Liver (tissue), 10 donors: ENCODE data around the gene SNRPN. TPM values are rescaled to one million over a fixed set of nuclear protein-coding genes. Genes with fewer than 3 reads are reported as not detected.
A peak's percentile ranks its signal among the peaks of the same experiment; 100 is the strongest.

Experiments used
- DNase-seq: peaks from one replicate; pipeline ENCODE4 v3.0.0-alpha.2; 2017; ENCODE audit warnings: low spot score
- H3K27ac ChIP-seq, 2 donors: one replicate each; pipeline ENCODE4 v1.7.0; 2013; ENCODE audit warnings: inconsistent platforms in 2 of 2, low read length in 2 of 2, control low read depth in 1 of 2, low read depth in 1 of 2, mild to moderate bottlenecking in 1 of 2
- H3K27me3 ChIP-seq, 4 donors: one replicate each; pipeline versions ENCODE4 v1.6.1 to v1.7.0; 2013; ENCODE audit warnings: low read length in 3 of 4, inconsistent platforms in 1 of 4, mild to moderate bottlenecking in 1 of 4, moderate library complexity in 1 of 4; ENCODE audit not compliant: control insufficient read depth in 4 of 4, insufficient read depth in 4 of 4
- H3K36me3 ChIP-seq, 4 donors: one replicate each; pipeline versions ENCODE4 v1.6.1 to v1.7.0; 2013; ENCODE audit warnings: low read length in 3 of 4, mild to moderate bottlenecking in 3 of 4, low read depth in 1 of 4, moderate library complexity in 1 of 4; ENCODE audit not compliant: control insufficient read depth in 4 of 4, insufficient read depth in 3 of 4
- H3K4me1 ChIP-seq, 4 donors: one replicate each; pipeline versions ENCODE4 v1.6.1 to v1.7.0; 2013; ENCODE audit warnings: low read length in 3 of 4, mild to moderate bottlenecking in 3 of 4, moderate library complexity in 1 of 4; ENCODE audit not compliant: control insufficient read depth in 4 of 4, insufficient read depth in 4 of 4
- H3K4me3 ChIP-seq, 3 donors: one replicate each; pipeline versions ENCODE4 v1.6.1 to v1.7.0; 2013; ENCODE audit warnings: low read length in 3 of 3, control low read depth in 1 of 3, low read depth in 1 of 3, mild to moderate bottlenecking in 1 of 3
- H3K9ac ChIP-seq, 2 donors: one replicate each; pipeline ENCODE4 v1.7.0; 2013; ENCODE audit warnings: low read length in 2 of 2, mild to moderate bottlenecking in 2 of 2, moderate library complexity in 2 of 2, control low read depth in 1 of 2, low read depth in 1 of 2
- H3K9me3 ChIP-seq, 4 donors: one replicate each; pipeline versions ENCODE4 v1.6.1 to v1.7.0; 2013; ENCODE audit warnings: low read length in 3 of 4; ENCODE audit not compliant: control insufficient read depth in 4 of 4
- ATF3 ChIP-seq: IDR thresholded peaks from 2 replicates; pipeline ENCODE4 v1.6.1; 2016; ENCODE audit warnings: antibody characterized with exemption
- CTCF ChIP-seq: fragments of 150-350 bp; IDR thresholded peaks from 2 replicates; pipeline ENCODE4 v1.5.1; 2017; ENCODE audit warnings: improper control_type of control experiment, low read depth, low read length; ENCODE audit not compliant: missing input control
- FOXA1 ChIP-seq: IDR thresholded peaks from 2 replicates; pipeline ENCODE4 v1.6.1; 2016; ENCODE audit warnings: antibody characterized with exemption
- FOXA2 ChIP-seq: IDR thresholded peaks from 2 replicates; pipeline ENCODE4 v1.6.1; 2016; ENCODE audit warnings: antibody characterized with exemption
- GABPA ChIP-seq, 2 donors: IDR thresholded peaks in 1 of 2; conservative IDR thresholded peaks in 1 of 2; 2 replicates each; pipeline ENCODE4 v1.6.1; 2016; ENCODE audit warnings: antibody characterized with exemption in 2 of 2, mild to moderate bottlenecking in 1 of 2, moderate library complexity in 1 of 2
- HNF4G ChIP-seq: IDR thresholded peaks from 2 replicates; pipeline ENCODE4 v1.6.1; 2016; ENCODE audit warnings: antibody characterized with exemption
- JUND ChIP-seq, 2 donors: IDR thresholded peaks; 2 replicates each; pipeline ENCODE4 v1.6.1; 2016; ENCODE audit warnings: antibody characterized with exemption in 2 of 2
- MAX ChIP-seq: IDR thresholded peaks from 2 replicates; pipeline ENCODE4 v1.6.1; 2016; ENCODE audit warnings: antibody characterized with exemption
- NR2F2 ChIP-seq: IDR thresholded peaks from 2 replicates; pipeline ENCODE4 v1.6.1; 2016; ENCODE audit warnings: antibody characterized with exemption
- RAD21 ChIP-seq, 2 donors: IDR thresholded peaks; 2 replicates each; pipeline ENCODE4 v1.6.1; 2016; ENCODE audit warnings: antibody characterized with exemption in 2 of 2, mild to moderate bottlenecking in 2 of 2
- REST ChIP-seq: IDR thresholded peaks from 2 replicates; pipeline ENCODE4 v1.6.1; 2016; ENCODE audit warnings: antibody characterized with exemption, mild to moderate bottlenecking
- RXRA ChIP-seq, 2 donors: IDR thresholded peaks; 2 replicates each; pipeline ENCODE4 v1.6.1; 2017 to 2018; ENCODE audit warnings: antibody characterized with exemption in 2 of 2, mild to moderate bottlenecking in 1 of 2
- SP1 ChIP-seq: IDR thresholded peaks from 2 replicates; pipeline ENCODE4 v1.6.1; 2018; ENCODE audit warnings: antibody characterized with exemption, mild to moderate bottlenecking
- WGBS: extraction: QIAGEN DNeasy Blood & Tissue Kit; methylation state at CpG from one replicate; pipeline ENCODE4 v1.1.7; 2013; 5-methylcytosine and 5-hydroxymethylcytosine counted together
- polyA plus RNA-seq, 2 donors: library from polyadenylated mRNA; stranded (reverse) in 1 of 2; unstranded in 1 of 2; fragments of 200-250 nt in 1 of 2; fragments of >200 nt in 1 of 2; fragmentation: Nextera tagmentation in 1 of 2; extraction: Ambion mirVana in 1 of 2; gene quantifications; one replicate each; pipeline versions ENCODE4 v1.2.1 to v1.2.3, GENCODE V29; 2013 to 2015
- small RNA-seq: library from RNA; depleted of rRNA; stranded (forward); fragments of <200 nt; gene quantifications from one replicate; pipeline ENCODE3, GENCODE V24; 2014
- total RNA-seq, 2 donors: library from RNA; depleted of rRNA; stranded (reverse); fragments of >200 nt; gene quantifications; one replicate each; pipeline ENCODE4 v1.2.3, GENCODE V29; 2014
- donor health status: healthy.
- donor health status: healthy.
- donor health status: healthy.
- donor health status: healthy.
- donor health status: healthy.

Gene SNRPN
- total and polyA plus RNA-seq, 4 donors: 29.9 to 90.7 (median 44.4) TPM

GRCh38 chr15:25019434-25019833 lies 64.6 kb downstream of the SNRPN start:
- WGBS: 71% methylated on average over 1 of the region's 1 CpG
- Histone ChIP-seq H3K9me3 (peaks cover 6 to 48% (median 30%) of the 10 kb centered on the region in 4 donors), H3K9ac (no peak overlapping the region), H3K4me1 (no peaks in the 10 kb centered on the region), H3K27me3 (no peaks in the 10 kb centered on the region), H3K36me3 (peaks cover 1 to 32% (median 22%) of the 10 kb centered on the region in 4 donors), H3K4me3 (no peak overlapping the region), H3K27ac (no peak overlapping the region)
- no peak for DNase-seq
- TF ChIP-seq MAX: no peak
- TF ChIP-seq FOXA2: no peak
- TF ChIP-seq JUND (IDR thresholded peaks at IDR 0.05): no peak
- TF ChIP-seq RXRA (IDR thresholded peaks at IDR 0.05): no peak
- no peak for TF ChIP-seq GABPA (IDR thresholded peaks at IDR 0.05 in 1 of 2, conservative IDR thresholded peaks at IDR 0.05 in 1 of 2)
- TF ChIP-seq RAD21 (IDR thresholded peaks at IDR 0.05): no peak

GRCh38 chr15:25022233-25022632 lies 67.4 kb downstream of the SNRPN start:
- Histone ChIP-seq H3K27me3 (no peaks in the 10 kb centered on the region), H3K4me1 (no peaks in the 10 kb centered on the region), H3K36me3 (peaks cover 1 to 42% (median 25%) of the 10 kb centered on the region in 4 donors), H3K9ac (no peak overlapping the region), H3K9me3 (peaks cover 3 to 59% (median 44%) of the 10 kb centered on the region in 4 donors), H3K27ac (no peak overlapping the region), H3K4me3 (peak overlapping the region in 1 of 3 donors; percentile 5)
- TF ChIP-seq ATF3 (no peak), CTCF (no peak), FOXA1 (no peak), SP1 (no peak), HNF4G (no peak), RXRA (IDR thresholded peaks at IDR 0.05) (no peak), REST (no peak), NR2F2 (no peak), FOXA2 (no peak)
- no peak for DNase-seq
- 80% methylated on average over 2 of the region's 2 CpGs for WGBS

Small RNA genes within 50 kb of the gene (small RNA-seq; reads per million reads assigned to genes)
- gene AC090602.1: not detected
- gene AC124312.4: not detected
- gene AC124312.5: not detected

Other genes with a start within 250 kb of the SNRPN start
- gene SNURF, start within 50 bp of the SNRPN start, total RNA-seq: 10 to 100 TPM in 1 of 2 donors, 1 to 10 TPM in 1; 4.9 to 13.7 TPM
- gene SNURF, start within 50 bp of the SNRPN start, polyA plus RNA-seq: 1 to 10 TPM; 2.7 to 3.9 TPM